Inflammatory macrophage treated with lipopolysaccharide for 4 hours (primary cell): Measurements from ENCODE around the gene SLC4A4.
"Not testable (repeated sequence)": the region's sequence is repeated elsewhere in the genome, so short reads cannot be mapped to it uniquely, and the experiment has no call there.

Source experiments
- DNase-seq: peaks from one replicate; pipeline ENCODE4 v3.0.0-alpha.2; 2020

SLC4A4 gene

DNA sequence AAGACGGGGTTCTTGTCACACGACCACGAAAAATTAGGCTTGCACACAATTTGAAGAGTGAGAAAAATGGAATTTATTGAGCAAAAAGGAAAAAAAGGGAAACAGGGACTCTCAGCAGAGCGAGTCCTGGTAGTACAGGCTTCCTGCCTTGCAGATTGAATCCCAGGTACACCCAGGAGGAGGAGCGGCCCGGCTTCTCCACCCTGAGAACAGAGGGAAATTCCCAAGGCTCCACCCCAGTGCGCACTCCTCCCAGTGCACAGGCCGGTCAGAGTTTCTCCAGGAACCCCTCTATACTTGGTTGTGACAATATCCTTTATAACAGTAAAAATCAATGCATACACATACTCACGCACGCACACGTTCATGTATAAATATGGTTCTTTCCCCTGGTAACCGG is 22.0 kb downstream of the SLC4A4 start:
- DNase-seq: no peak

DNA sequence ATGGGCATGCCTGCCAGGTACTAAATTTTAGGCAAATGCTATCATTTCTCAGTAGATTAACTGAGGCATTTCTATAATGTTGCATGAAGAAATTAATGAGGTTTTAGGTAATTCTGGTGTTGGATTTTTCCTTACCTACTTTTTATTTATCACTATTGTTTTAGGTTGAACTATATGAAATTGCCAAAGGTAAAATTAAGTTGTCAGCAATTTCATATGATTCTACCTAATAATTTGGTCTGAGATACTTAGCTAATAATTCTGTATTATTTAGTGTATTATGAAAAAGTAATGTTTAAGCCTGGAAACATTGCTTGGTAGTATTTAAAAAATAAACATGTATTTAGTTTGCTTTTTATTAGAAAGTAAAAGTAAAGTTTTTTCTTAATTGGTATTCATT is 22.7 kb downstream of the SLC4A4 start:
- DNase-seq: no peak

- no peak for DNase-seq
Observed at GRCh38 chr4:71366766-71367165, 27.9 kb downstream of the SLC4A4 start.

DNA sequence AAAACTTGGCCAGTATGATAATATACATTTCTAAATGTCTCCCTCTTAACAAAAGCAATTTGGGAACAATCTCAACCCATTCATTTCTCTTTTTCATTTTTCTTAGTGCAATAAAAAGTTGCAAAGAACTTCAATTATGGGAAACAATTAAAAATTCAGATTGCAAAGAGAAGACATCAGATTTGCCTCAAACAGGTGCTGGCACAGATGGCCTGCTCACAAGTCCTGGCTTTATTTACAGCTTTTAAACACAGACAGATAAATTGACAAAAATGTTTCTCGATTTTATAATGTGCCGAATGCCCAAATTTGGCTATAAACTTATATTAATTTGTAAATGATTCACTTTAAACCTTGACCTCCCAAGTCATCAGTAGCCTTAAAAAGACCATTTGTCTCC is 28.7 kb downstream of the SLC4A4 start:
- no peak for DNase-seq

GRCh38 chr4:71368906-71369305 is 30.1 kb downstream of the SLC4A4 start:
- no peak for DNase-seq

DNA sequence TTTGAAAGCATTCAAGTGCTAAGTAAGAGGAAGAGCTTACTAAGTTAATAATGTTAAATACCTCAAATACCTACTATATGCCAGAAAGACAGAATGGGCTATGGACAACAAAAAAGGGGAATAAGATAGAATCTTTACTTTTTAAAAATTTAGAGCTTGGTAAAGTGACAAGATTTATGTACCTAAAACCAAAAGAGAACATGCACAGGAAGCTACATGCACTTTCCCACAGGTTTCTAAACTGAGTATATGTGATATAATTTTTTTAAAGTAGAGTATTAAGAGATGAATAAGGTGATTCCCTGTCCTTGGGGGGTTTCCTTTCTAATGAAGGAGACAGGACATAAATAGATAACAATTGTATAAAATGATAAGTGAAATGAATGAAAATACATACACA is 30.7 kb downstream of the SLC4A4 start:
- DNase-seq: no peak

DNA sequence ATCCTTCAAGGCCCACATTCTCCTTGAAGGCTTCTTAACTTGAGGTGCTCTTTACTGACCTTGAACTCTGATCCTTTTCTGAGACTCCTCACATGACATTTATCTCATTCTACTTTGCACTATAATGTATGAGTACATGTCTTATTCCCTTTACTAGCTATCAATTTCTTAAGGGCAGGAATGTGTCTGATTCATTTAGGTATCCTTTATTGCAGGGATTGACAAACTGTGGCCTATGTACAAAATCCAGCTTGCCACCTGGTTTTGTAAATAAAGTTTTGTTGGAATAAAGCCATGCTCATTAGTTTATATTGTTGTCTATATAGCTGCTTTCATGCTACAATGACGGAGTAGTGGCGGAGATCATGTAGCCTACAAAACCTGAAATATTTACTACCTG is 36.7 kb downstream of the SLC4A4 start:
- no peak for DNase-seq

- no peak for DNase-seq
Observed at GRCh38 chr4:71377561-71377960, 38.7 kb downstream of the SLC4A4 start.

DNA sequence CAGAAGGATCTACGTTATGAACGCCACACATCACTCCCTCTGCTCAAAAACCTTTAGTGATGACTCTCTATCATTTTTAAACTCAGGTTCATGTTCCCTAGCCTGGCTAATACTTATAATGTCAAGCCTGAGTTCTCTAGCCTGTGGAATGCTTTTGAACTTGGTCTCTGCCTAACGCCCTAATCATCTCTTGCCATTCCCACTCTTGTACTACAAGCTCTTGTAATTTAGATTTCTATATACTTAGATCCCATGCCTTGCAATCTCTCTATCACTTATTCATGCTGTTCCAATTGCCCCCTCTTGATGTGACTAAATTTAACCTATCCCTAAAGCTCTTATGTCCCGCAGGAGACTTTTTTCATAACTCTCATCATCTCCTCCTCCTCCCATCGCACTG is 40.3 kb downstream of the SLC4A4 start:
- no peak for DNase-seq

DNA sequence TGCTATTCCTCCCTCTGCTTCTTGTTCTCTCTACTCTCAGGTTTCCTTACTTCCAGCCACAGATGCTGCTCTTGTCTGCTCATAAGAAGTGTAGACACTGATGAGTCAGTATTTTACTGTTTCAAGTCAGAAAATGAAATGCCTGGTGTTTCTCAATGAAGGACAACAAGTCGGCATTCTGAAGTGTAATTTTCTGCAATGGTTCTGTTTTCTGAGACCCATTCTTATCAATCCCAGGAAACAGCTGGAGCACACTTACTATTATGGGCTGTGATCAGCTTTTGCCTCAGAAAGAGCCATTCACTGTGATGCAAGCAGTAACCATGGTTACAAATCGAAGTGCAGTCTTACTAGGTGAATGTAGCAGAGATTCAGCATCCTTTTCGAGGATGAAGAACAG is 42.0 kb downstream of the SLC4A4 start:
- DNase-seq: no peak

DNA sequence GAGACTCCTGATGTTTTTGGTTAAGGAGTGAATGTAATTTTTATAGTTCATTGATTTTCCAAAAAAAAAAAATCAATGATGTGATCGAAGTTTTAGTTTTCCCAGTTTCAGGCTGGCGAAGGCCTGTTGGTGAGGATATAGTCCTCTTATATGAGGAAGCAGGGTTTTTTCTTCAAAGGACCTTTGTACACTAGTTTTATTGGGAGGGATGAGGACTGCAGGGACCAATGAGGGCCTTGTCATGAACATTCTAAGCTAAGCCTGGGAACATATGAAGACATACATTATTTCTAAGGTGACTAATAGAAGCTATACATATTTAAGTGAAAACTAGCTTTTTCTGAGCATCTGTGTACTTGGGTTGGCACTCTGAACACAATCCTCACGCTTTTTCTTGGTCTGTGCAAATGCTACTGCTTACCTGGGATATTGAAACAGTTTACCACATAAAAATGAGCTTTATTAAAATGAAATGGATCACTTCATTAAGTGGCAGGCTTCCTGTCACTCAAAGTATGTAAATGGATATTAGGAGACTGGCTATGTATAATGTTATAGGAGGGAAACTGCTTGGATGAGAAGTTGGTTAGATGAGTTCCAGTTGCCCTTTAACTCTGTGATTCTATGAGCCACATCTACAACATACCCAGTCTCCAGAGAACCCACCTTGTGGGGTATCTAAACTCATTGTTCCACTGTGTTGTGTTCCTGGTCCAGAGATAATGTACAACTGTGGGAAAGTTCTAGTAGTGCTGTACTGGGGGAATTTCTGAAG is 43.5 kb downstream of the SLC4A4 start:
- no peak for DNase-seq

DNA sequence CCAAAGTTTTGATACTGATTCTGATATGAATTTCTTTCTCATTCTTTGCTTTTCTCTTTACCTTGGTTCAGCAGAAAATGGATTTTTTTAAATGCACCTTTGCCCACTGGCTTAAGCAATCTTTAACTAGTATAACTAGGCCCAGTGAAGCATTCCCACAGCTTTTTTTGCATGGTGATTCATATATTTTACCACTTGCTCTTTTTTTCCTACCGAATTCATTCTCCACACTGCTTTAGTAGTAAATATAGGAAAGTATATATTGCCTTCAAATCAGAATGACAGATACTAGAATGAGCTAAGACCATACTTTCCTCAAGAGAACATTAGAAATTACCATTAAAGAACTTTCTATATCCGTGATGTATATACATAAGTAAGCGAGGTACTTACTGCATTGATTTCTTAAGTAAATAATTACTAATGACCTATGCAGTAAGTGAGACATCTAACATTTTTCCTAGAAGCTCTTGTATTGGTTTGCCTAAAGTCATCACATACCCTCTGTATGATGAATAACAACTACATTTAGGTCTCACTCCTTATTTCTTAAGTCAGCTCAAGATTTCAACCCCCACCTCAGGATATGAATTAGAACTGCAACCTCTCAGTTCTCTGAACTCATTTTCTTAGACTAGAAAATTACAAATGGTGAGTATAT is 44.2 kb downstream of the SLC4A4 start:
- no peak for DNase-seq

- no peak for DNase-seq
Observed at GRCh38 chr4:71383984-71384383, 45.2 kb downstream of the SLC4A4 start.

GRCh38 chr4:71389149-71389827 is 50.5 kb downstream of the SLC4A4 start:
- DNase-seq: no peak

DNA sequence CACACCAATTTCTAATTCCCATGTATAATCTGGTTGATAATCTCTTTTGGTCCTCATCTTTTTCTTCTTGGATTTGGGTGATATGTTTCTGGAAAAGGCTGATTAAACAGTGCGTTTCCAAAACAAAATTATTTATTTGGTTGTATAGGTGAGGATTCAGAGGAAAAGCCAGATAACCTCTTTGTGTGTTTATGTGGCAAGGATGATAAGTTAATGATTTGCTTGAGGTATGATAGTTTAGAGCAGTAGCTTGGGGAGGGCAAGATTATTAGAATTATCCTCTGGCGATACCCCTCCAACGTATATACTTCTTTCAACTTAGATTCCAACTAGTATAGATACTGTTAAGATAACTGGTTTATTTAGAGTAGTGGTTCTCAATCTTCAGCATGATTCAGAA is 53.3 kb downstream of the SLC4A4 start:
- DNase-seq: no peak

- no peak for DNase-seq
Observed at GRCh38 chr4:71396382-71396781, 57.6 kb downstream of the SLC4A4 start.

- no peak for DNase-seq
Observed at GRCh38 chr4:71400810-71401209, 62.0 kb downstream of the SLC4A4 start.

DNA sequence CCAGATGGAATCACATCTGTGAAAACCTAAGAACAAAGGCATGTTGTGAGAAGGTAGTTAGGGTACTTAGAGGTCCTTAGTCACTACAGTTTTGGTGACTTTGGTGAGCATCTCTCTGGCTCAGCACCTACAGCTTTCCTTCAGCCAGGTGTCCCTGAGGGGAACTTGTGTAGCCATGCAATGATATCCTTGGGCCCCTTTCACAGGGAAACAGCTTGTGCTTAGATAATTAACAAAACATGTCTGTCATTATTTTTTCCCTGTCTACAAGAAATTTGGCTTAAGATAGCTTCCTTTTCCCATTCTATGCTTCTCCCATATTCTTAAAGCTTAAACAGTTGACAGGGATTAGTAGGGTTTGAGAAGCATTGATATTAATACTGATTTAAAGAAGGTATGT is 63.8 kb downstream of the SLC4A4 start:
- DNase-seq: no peak

DNA sequence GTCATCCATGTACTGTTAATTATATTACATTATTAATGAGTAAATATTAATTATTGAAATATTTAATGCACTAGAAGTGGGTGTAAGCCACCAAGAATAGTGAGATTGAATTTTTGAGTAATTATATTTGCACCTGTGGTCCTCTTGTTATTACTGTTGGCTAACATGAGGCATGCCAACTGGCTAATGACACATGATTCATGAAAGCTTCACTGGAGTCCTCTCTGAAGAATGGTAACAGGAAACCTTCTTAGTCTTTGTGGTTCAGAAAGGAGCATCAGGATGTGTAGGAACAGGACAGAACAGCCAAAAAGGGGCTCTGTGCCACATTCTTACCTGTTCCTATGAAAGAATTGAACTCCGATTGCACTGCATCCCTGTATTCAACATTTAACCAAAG is 65.2 kb downstream of the SLC4A4 start:
- DNase-seq: no peak

DNA sequence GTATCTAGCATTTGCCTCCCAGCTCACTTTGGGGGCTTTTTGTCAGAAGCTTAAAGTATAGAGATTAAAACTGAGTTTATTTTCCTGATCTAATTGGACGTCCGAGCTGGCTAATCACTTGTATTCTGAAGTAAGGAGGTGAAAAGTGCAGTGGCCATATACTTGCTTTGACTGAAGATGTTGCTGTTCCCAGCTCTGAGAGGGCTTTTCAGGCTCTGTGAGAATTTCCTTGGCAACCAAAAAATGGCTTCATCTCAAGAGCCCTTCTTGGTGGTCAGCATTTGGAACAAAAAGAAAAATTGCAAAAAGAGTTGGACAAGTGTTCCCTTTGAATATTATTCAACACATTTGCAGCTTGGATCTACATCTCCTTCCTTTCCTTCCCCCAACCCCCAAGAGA is 67.0 kb downstream of the SLC4A4 start:
- DNase-seq: no peak

GRCh38 chr4:71406459-71406963 is 67.7 kb downstream of the SLC4A4 start:
- DNase-seq: peak; percentile 3

DNA sequence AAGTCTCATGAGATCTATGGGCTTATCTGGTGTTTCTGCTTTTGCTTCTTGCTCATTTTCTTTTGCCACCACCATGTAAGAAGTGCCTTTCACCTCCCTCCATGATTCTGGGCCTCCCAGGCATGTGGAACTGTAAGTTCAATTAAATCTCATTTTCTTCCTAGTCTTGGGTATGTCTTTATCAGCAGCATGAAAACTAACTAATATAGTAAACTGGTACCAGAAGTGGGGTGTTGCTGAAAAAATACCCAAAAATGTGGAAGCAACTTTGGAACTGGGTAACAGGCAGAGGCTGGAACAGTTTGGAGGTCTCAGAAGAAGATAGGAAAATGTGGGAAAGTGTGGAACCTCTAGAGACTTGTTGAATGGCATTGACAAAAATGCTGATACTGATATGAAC is 70.1 kb downstream of the SLC4A4 start:
- DNase-seq: not testable (repeated sequence)

DNA sequence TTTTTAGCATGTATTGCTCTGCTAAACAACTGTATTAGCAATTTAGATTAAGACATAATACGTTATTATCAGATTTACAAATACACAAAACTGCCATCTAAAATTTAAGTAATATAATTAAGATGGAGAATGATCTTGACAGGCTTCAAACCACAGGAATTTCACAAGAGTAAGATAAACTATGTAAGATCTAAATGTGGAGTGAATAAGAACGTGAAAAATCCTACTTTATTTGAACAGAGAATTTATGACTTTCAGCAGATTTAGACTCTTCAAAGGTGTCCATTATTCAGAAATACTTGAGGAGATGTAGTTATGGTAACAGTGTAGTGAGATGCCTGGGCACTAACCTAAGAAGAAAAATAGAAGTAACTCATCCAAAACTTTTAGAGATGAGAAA is 73.2 kb downstream of the SLC4A4 start:
- DNase-seq: no peak

DNA sequence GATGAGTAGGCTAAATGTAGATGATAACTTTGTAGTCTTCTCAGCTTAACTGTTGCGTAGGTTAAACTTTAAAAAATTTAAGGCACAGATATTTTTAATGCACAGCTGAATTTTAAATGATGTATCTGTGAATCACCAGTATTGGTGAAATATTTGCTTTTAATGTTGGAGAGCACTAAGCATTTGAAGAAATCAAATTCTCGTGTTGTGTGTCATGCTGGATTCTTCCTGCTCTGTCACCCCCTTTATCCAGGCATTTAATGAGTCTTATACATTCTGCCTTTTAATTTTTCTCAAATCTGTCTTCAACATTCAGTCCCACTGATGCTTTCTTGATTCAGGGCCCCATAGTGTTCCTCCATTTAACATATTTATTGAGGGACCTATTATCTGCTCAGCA is 76.7 kb downstream of the SLC4A4 start:
- no peak for DNase-seq
